Germinal center (tissue), 1 donor: ENCODE data around the gene XYLT1.
A peak's percentile ranks its signal among the peaks of the same experiment; 100 is the strongest.

Experiments
- DNase-seq: peaks from one replicate; pipeline ENCODE4 v3.0.0; 2012; ENCODE audit warnings: mixed read lengths, low spot score

Gene XYLT1

DNA sequence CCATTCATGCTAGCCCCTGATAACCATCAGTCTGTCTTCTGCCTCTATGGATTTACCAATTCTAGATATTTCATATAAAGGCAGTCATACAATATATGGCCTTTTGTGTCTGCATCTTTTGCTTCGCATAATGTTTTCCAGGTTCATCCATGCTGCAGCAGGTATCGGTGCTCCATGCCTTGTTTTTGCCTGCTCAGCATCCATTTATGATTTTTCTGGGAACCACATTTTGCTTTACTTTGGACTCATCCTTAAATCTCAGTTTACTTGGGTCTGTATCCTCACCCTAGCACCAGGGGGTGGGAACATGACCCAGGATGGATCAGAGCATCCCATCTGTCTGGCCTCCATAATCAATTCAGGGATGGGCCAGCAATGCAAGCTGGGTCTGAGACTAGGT, 325.7 kb downstream of the XYLT1 start:
- DNase-seq, result no peak

DNA sequence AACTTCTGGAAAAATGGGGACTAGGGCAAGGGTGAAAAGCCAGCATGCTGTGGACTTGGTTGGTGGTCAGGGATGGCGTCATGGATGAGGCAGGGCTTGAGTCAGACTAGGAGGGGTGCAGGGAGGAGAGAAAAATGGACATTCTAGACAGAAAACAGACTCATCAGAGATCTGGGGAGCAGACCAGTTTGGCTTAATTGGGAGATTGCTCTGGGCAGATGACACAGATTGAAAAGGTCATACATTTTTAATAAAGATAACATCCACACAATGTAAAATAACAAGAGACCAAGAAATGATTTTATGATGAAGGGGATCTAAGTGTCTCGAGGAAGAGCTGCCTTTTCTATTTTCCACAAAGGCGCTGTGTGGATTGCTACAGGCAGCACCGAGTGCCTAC, 326.3 kb downstream of the XYLT1 start:
- DNase-seq, result no peak

GRCh38 chr16:17143546-17144419, 327.0 kb downstream of the XYLT1 start:
- DNase-seq, result no peak

DNA sequence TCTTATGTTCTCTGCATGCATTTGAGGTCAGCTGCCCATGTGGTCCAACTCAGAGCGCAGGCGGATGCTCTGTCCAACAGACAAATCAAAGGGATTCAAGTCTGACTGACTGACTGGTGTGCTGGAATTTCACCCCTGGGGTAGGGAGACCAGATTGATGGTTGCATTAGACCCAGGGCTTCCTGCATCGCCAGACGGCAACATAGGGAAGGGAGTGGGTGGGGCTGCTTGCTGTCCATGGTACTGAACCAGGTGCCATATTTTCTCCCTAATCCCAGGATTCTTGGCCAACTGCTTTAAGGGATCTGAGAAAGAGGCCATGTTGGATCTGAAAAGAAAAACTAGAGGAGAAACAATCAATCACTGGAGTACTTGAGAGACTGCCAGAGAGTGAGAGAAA, 332.0 kb downstream of the XYLT1 start:
- no peak for DNase-seq

DNA sequence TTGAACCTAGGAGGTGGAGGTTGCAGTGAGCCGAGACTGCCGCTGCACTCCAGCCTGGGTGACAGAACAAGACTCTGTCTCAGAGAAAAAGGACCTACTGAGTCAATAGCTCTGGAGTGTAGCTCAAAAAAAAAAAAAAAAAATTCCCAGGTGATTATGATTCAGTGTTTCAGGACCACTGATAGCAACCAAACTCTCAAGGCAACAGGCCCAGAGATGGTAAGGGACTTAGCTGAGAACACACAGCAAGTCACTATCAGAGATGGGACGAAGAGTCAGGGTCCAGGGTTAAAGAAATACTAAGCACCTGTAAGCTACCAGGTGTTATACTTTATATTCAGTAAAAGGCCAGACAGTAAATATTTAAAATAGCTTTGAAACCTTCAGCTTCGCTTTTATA, 335.3 kb downstream of the XYLT1 start:
- no peak for DNase-seq

GRCh38 chr16:17134586-17134985, 336.2 kb downstream of the XYLT1 start:
- peak; percentile 74 for DNase-seq

GRCh38 chr16:17133851-17134250, 336.9 kb downstream of the XYLT1 start:
- no peak for DNase-seq

GRCh38 chr16:17131351-17131750, 339.4 kb downstream of the XYLT1 start:
- no peak for DNase-seq

DNA sequence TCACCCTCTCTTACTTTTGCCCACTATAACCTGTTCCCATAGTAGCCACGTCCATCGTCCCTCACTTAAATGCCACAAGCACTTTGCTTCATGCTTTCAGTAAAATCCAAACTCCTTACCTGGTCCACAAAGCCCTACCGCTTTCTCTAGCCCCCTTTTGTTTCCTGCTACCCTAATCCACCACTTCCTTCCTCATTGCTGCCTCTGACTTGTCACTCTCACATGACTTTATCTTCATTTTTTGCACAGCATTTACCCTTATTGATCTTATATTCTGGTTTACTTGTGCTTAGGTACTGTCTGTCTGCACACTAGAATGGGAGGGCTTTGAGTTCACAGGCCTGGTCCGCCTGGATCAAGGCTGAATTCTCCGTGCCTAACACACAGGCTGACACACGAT, 340.0 kb downstream of the XYLT1 start:
- DNase-seq, result no peak

GRCh38 chr16:17129971-17130370, 340.8 kb downstream of the XYLT1 start:
- no peak for DNase-seq

GRCh38 chr16:17128791-17129190, 342.0 kb downstream of the XYLT1 start:
- no peak for DNase-seq

DNA sequence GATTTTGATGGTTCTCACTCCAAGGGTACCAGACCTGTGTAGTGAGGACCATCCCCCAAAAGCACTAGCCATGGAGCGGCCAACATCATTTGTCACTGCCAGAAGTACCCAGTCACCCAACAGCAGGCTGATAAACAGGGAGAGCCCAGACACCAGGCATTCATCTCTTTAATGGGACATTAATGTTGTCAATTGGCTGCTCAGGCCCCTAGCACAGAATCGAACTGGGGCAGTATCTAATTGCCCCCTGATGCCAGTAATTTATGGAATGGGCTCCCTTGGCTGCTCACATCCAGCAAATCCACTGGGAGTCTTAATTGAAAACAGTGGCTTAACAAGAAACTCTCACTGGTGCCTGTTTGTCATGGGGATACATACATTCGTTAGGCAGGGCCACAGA, 344.6 kb downstream of the XYLT1 start:
- DNase-seq, result no peak

DNA sequence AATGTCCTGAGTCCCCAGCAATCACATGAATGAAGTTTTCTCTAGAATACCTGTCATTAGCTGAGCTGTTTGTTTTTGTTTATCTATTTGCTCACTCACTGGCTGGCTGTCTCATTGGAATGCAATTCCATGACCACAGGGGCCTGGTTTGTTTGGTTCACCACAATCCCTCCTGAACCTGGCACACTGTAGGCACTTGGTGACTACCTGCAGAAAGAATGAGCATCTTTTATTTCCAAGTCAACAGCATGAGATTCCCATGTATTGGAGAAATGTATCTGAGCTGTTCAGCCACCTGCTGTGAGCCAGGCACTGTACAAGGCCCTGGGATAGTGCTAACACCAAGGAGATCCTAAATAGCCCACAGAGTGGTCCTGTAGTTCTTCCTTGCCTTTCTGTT, 345.1 kb downstream of the XYLT1 start:
- no peak for DNase-seq

DNA sequence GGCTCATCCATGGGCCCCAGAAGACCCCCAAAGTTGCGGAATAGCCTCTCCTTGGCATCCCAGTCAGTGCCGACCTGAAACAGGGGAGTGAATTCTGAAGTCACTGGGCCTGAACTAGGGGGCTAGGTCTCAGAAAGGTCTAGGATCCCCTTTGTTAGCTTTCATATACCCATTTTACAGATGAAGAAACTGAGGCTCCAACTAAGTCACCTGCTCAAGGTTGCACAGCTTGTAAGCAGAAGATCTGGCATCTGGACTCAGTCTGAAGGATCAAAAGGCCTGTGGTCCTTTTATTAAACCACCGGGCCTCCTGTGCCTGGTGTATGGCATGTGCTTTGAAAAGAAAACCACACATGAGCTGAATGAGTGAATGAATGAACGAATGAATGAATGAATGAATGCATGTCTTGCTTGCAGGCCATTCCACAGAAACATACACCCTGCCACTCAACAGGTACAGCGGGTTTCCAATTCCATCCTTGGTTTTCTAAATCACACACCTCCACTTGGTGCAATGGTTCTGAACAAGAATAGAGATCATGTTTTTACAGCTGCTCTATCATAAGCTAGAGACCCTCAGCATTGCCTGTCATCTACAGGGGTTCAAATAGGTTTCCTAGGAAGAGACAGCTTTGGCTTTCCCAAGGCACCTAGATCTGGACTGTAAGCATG, 352.7 kb downstream of the XYLT1 start:
- no peak for DNase-seq

- DNase-seq, result no peak
Measured at GRCh38 chr16:17116595-17117322, 354.0 kb downstream of the XYLT1 start.

- DNase-seq, result no peak
Measured at GRCh38 chr16:17109413-17109812, 361.3 kb downstream of the XYLT1 start.

DNA sequence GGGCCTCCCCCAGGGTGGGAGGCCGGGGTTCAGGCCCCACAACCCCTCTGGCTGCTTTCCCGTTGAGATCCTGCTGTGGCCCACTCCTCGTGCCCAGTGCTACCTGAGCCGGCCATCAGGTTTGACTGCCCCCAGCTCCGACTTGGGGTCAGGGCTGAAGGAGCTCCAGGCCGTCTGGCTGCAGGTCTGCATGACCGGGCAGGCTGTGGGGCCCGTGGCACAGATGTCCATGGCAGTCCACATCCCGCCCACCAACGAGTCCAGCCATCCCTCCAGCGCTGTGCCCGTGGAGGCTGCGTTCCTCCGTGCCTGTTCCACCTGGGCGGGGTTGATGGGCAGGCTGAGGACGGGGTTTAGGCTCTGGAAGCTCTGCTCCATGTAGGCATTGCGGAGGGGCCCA, 362.2 kb downstream of the XYLT1 start:
- DNase-seq, result no peak

DNA sequence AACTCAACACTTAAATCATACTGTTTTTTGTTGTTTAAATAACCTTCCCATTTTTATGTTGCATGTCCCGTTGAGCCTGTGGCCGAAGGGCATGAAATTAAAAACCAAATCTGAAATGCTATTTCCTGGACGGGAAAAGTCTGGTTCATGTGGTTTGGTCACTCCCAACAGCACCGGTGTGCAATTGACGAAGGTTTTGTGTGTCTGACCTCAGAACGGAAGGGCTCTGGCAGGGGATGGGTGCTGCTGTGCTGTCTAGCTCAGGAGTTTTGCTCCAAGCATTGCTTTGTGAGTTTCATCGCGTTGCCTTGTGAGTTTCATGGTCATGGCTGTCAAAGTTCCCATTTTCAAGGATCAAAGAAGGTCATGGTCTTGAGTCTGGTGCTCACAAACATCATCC, 363.3 kb downstream of the XYLT1 start:
- no peak for DNase-seq

- DNase-seq, result no peak
Measured at GRCh38 chr16:17106243-17106791, 364.4 kb downstream of the XYLT1 start.

- no peak for DNase-seq
Measured at GRCh38 chr16:17105239-17105797, 365.4 kb downstream of the XYLT1 start.

DNA sequence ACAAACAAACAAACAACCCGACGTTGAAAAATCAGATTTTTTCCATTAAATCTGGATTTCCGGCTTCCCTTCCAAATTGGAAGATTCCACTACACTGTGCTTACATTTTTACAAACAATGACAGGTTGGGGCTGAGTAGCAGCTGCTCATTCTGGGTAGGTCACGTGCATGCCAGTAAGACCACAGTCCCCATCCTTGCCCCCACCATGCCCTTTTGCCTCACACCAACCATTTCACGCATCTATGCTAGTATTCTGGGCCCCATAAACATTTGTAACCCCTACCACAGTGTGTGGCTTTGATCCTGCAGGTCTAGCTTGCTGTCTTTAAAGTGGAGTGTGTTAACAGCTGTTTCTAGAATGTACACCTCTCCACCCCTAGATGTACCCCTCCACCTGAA, 366.1 kb downstream of the XYLT1 start:
- DNase-seq, result no peak

- no peak for DNase-seq
Measured at GRCh38 chr16:17103216-17103615, 367.5 kb downstream of the XYLT1 start.
